Breast epithelium (tissue), 3 donors: ENCODE measurements around the gene TJAP1.

Experiments
- POLR2A ChIP-seq: fragments of 450-650 bp; IDR thresholded peaks from one replicate; pipeline ENCODE4 v1.6.1; 2016; ENCODE audit warnings: antibody characterized with exemption, mild to moderate bottlenecking, moderate library complexity
- POLR2AphosphoS5 ChIP-seq, 3 donors: sonication (generic); formaldehyde crosslinking; IDR thresholded peaks; one replicate each; pipeline ENCODE4 v1.6.1; 2017; ENCODE audit warnings: antibody characterized with exemption in 3 of 3
- TF ChIP-seq, protein P1 (sequence below), 3 donors: fragments of 450-650 bp; IDR thresholded peaks; one replicate each; pipeline ENCODE4 v1.5.1; 2016 to 2017; ENCODE audit warnings: antibody characterized with exemption in 3 of 3, mild to moderate bottlenecking in 3 of 3, moderate library complexity in 3 of 3

GRCh38 chr6:43493833-43494232 lies 16.5 kb downstream of the TJAP1 start:
- TF ChIP-seq, protein P1, sequence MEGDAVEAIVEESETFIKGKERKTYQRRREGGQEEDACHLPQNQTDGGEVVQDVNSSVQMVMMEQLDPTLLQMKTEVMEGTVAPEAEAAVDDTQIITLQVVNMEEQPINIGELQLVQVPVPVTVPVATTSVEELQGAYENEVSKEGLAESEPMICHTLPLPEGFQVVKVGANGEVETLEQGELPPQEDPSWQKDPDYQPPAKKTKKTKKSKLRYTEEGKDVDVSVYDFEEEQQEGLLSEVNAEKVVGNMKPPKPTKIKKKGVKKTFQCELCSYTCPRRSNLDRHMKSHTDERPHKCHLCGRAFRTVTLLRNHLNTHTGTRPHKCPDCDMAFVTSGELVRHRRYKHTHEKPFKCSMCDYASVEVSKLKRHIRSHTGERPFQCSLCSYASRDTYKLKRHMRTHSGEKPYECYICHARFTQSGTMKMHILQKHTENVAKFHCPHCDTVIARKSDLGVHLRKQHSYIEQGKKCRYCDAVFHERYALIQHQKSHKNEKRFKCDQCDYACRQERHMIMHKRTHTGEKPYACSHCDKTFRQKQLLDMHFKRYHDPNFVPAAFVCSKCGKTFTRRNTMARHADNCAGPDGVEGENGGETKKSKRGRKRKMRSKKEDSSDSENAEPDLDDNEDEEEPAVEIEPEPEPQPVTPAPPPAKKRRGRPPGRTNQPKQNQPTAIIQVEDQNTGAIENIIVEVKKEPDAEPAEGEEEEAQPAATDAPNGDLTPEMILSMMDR (IDR thresholded peaks at IDR 0.05) = no peak
- no peak for TF ChIP-seq POLR2A
- no peak for TF ChIP-seq POLR2AphosphoS5 (IDR thresholded peaks at IDR 0.05)
